GM04503 (cell line): Measurements from ENCODE around the gene MDFIC.
A peak's percentile ranks its signal among the peaks of the same experiment; 100 is the strongest.
"Not testable (repeated sequence)": the region's sequence is repeated elsewhere in the genome, so short reads cannot be mapped to it uniquely, and the experiment has no call there.

Experiments
- DNase-seq: peaks from one replicate; pipeline ENCODE4 v3.0.0-alpha.2; 2012; ENCODE audit warnings: low read depth

The MDFIC gene, protein sequence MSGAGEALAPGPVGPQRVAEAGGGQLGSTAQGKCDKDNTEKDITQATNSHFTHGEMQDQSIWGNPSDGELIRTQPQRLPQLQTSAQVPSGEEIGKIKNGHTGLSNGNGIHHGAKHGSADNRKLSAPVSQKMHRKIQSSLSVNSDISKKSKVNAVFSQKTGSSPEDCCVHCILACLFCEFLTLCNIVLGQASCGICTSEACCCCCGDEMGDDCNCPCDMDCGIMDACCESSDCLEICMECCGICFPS

DNA sequence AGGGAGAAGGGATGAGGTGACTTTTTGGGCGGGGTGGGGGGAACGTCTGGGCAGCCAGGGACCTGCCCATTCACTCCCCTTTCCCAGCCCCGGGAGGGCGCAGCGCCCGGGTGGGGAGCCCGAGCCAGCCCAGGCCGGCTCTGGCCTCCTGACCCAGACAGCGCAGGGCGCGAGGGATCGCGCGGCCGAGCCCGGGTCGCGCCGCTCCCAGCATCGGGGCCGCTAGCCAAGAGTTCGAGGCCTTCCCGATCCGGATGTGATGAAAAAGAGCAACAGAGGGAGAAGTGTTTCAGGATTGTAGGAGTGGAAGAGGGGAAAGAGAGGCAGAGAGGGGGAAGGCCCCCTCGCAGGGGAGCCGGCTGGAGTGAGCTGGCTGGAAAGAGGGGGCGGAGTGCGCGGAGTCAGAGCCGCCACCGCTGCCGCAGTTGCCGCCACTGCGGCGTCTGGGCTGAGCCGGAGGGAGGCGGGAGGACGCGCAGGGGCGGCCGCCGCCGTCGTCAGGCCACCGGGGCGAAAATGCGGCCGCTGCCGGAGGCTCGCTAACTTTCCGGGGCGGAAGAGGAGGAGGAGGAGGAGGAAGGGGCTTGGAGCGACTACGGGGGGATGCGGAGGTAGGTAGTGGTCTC lies at the start of gene MDFIC:
MDFIC (plus strand) TSS at position 69 of the 626 bp plus-strand sequence. CDS start 940 bp downstream, outside the sequence.
- DNase-seq = peak; percentile 28

DNA sequence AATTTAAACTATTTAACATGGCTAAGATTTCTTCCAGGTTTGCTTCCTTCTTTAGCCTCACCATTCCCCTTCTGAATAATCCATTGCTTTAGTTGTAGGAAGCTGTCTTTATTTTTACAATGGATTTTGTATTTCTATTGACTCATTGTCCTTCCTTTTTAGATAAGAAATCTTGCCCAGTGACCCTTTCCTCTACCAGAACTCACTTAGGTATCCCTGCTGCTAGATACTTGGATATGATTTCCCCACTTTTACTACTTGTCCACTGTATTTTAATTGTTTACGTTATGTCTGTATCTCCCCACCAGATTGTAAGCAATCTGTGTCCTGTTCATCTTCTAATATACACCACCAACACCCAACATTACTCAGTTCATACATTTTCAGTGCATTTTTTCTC lies 47.7 kb upstream of the MDFIC start:
- no peak for DNase-seq

DNA sequence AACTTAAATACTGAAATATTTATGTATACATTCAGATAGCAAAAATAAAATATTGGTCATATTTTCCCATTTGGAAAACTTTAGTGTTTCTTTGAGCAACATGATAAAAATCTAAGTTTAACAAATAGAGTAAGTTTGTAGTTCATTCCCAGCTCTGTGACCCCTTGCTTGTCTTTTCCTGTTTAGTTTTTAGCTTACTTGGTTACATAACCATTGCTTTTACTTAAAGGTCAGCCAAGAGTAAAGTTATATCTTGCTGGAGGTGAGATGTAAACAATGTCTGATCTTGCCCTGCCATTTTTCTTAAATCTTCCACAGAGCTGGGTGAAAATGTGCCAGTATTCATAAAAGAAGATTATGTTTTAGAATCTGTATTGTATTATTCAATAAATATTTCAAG lies 46.7 kb upstream of the MDFIC start:
- no peak for DNase-seq

DNA sequence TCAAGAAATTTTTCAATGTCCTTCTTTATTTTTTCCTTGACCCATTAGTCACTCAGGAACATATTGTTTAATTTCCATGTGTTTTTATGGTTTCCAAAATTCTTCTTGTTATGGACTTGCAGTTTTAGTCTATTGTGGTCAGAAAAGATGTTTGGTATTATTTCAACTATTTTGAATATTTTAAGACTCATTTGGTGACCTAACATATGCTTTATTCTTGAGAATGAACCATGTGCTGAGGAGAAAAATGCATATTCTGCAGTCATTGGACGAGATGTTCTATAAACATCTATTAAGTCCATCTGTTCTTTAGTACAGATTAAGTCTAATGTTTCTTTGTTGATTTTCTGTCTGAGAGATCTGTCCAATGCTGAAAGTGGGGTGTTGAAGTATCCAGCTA lies 42.3 kb upstream of the MDFIC start:
- DNase-seq = peak; percentile 83

DNA sequence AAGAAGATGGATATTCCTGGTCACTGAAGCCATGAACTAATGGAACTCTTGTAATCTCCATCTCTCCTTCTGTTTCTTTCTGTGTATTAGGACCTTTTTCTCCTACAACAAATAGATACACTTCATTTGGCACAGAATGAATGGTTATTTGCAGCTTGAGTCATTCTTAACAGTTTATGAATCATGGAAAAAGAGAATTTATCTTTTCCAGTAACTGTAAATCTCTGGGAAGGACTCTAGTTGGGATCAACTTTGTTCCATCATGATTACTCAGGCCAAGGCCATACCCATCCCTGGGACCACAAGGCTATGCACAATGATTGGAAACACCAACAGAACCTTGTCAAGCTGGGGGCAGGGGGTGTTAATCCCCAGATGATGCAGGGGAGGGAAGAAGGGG lies 36.1 kb upstream of the MDFIC start:
- DNase-seq = peak; percentile 14

DNA sequence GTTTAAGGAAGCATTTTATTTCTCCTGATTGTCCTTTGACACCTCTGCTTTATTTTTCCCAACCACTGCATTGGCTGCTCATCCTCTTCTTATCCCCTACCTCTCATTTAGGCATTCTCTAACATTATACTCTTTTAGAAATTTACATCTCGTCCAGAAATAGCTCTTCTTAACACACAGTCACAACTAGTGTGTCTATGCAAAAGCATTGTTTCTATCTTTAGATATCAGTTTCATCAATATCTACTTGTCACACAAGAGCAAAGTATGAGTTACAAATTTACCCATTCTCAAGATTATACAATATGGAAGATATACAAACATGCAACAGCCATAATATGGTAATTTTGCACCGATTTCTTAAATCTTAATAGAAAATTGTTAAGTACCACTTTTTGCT lies 35.7 kb upstream of the MDFIC start:
- DNase-seq = no peak

DNA sequence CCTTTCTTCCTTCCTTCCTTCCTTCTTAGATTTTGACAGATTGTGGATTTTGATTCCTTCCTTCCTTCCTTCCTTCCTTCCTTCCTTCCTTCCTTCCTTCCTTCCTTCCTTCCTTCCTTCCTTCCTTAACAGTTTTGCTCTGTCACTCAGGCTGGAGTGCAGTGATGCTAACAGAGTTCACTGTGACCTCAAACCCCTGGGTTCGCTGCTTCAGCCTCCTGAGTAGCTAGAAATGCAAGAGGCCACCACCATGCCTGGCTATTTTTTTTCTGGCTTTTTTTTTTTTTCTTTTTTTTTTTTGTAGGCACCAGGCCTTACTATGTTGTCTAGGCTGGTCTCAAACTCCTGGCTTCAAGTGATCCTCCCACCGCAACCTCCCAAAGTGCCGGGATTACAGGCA lies 32.8 kb upstream of the MDFIC start:
- DNase-seq = not testable (repeated sequence)

DNA sequence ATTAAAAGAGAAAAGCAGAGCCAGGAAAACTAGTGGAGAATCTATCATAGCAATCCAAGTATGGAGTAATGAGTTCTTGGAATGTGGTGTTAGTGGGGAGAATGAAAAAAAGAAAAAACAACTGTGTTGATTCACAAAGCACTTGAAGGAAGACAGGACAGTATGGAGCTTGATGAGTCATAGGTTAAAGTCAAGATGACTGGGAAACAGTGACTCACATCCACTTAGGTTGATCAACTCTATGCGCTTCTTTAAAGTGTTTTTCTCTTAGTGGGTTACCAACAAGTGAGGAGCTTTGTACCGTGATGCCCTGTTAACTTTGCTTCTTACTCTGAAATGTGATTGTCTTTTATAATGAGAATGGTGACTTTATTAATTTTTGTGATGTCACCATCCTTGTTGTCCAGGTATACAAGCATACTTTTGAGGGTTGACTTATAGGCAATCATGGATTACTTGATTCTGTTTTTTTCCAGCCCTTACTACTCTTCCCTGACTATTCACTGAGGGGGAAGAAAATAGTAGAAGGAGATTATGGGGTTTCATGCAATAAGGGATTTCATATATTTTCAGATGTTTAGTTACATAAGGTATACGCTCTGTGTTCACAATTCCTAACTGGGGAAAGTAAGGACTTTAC lies 32.1 kb upstream of the MDFIC start:
- DNase-seq = peak; percentile 94

DNA sequence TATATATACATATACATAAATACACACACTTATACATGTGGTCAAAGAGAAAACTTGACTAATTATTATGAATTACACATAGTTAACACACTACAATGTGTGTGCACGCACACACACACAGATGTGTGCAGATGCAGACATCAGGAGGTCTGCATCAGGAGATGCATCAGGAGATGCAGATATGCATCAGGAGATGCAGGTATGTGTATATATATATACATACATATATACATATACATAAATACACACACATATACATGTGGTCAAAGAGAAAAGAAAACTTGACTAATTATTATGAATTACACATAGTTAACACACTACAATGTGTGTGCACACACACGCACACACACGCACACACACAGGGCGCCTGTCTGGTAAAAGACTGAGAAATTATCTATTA lies 31.3 kb upstream of the MDFIC start:
- DNase-seq = no peak

DNA sequence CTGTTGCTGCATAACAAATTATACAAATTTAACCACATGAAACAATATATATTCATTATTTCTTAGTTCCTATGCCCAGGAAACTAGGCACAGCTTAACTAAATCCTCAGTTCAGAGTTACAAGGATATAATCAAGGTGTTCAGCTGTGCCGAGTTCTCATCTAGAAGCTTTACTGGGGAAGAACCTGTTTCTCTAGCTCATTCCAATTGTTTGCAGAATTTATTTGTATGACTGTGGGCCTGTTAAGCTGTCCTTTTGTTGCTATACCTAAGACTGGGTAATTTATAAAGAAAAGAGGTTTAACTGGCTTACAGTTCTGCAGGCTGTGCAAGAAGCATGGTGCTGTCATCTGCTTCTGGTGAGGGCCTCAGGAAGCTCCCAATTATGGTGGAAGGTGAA lies 21.8 kb upstream of the MDFIC start:
- DNase-seq = no peak

DNA sequence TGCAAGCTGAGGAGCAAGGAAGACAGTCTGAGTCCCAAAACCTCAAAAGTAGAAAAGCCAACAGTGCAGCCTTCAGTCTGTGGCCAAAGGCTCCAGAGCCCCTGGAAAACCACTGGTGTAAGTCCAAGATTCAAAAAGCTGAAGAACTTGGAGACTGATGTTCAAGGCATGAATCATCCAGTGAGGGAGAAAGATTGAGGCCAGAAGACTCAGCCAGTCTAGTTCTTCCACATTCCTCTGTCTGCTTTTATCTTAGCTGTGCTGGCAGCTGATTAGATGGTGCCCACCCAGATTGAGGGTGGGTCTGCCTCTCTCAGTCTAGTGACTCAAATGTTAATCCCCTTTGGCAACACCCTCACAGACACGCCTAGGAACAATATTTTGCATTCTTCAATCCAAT lies 20.1 kb upstream of the MDFIC start:
- DNase-seq = no peak

DNA sequence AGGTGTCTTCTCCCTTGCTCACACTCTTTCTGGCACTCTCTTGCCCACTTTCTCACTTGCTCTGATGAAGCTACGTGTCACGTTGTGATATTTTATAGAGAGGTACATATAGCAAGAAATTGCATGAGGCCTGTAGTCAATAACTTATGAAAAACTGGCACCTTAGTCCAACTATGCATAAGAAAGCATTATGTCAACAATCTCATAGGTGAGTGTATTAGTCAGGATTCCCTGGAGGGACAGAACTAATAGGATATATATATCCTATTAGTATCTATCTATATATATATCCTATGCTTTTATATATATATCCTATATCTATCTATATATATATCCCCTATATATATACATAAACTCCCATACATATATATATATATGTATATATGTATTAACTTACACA lies 18.8 kb upstream of the MDFIC start:
- no peak for DNase-seq

DNA sequence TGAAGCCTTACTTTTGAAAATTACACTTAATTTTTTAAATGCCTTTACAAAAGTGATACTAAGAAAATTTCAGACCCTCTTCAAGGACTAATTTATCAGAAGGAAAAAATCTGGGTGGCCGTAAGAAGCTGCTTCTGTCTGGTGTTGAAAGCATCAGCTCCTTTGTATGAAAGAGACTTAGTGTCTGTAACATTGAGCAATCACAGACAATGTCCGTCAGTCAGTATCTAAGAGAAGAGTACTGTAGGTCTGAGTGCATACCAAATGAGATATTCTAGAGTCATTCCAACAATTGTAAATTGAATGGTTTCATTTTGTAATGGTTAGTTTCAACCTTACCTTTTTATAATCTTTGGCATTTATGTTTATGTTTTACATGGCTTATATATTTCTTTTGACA lies 11.1 kb upstream of the MDFIC start:
- no peak for DNase-seq

DNA sequence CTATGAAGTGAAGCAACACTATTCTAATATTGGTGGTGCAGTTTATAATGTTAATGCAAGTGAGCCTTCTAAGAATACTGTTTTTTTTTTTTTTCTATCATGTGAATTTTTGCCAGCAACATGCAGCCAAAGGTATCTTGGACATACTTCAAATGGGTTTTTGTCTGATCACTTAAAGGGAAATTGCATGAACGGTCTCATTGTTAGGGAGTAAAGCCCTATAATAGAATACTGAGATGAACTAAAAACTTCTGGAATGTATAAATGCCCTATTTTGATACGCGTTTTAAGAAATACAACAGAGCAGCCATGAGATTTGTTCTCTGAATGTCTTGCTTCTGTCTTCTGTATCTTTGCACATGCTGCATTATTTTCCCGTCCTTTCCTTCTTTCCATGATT lies 10.5 kb upstream of the MDFIC start:
- DNase-seq = no peak

DNA sequence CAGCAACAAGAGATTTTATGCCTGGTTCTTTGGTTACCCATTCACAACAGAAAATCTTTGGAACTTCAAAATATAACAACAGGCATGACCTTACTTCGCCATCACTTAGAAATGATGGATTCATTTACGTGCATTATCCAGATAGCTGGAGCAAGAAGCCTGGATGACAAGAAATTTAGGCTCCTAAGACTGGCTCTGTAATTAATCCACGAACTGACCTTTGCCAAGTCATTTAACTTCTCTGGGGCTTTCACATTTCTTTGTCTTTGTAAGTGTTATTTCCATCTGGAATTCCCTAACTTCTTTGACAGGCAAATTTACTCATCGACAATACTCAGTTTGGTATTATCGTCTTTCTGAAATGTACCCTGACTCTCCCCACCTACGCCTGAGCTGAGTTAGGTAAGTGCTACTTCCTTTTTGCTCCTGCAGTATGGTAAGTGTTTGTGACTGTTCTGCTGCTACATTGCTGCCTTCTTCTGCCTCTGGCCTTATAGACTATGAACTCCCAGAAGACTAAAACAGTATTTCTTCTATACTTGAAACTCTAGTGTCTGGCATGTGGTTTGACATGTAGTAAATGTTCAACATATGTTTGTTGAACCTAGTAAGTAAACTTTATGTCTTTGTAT lies 5.5 kb upstream of the MDFIC start:
- no peak for DNase-seq

DNA sequence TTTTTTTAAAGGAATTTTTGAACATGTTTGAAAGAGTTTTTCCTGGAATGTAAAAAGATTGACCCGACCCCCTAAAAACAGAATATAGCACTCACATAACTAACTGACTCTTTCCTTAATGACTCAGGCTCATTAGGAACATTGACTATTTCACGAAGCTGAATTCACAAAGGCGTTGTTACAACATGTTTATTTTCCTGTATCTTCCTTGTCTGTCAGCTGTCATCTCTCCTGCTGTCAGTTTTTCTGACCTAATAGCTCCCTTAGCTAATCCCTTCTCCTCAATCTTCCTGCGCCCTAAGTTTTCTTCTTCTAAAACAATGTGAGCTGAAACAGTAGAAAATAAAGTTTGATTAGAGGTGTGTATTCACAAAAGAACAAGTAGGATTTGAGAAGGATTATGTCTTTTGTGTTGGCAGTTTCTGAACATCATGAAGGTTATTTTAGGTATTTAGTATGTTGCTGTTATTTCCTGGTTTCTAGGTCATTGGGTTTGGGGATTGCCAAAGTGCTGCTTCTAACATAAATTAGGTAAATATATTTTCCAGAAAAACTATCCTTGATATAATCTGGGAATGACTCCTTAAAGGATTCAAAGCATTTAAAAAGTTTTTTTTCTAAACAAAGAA lies 4.6 kb upstream of the MDFIC start:
- no peak for DNase-seq

DNA sequence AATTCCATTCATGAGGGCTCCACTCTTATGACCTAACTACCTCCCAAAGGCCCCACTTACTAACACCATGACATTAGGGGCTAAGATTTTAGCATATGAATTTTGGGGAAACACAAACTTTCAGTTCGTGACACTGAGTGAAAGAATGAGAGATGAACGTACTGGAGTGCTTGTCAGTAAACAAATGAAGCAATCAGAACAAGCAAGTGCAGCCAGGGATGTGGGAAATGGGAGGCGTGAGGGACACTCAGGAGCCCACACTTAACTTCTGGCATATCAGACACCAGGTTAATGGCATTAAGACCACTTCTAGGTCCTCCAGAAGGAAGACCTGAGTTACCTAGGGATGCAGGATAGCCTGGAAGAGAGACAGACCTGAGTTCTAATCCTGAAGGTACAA lies 2.3 kb upstream of the MDFIC start:
- no peak for DNase-seq

DNA sequence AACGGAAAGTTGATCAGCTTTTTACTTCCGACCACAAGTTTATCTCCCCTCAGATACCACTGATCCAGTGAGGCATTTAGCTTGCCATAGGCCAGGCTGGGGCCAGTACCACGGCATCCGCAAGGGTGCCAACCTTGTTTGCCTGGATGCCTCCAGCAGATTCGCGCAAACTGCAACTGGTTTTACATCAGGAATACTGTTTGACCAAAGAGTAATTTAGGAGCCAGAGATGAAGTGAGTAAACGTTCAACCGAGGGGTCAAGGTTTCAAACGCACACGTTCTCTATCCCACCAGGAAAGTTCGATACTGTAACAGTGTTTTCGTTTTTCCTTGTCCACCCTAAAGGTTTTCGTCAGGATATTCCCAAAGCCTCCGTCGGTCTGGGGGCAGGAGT lies 266 bp upstream of the MDFIC start:
- no peak for DNase-seq

DNA sequence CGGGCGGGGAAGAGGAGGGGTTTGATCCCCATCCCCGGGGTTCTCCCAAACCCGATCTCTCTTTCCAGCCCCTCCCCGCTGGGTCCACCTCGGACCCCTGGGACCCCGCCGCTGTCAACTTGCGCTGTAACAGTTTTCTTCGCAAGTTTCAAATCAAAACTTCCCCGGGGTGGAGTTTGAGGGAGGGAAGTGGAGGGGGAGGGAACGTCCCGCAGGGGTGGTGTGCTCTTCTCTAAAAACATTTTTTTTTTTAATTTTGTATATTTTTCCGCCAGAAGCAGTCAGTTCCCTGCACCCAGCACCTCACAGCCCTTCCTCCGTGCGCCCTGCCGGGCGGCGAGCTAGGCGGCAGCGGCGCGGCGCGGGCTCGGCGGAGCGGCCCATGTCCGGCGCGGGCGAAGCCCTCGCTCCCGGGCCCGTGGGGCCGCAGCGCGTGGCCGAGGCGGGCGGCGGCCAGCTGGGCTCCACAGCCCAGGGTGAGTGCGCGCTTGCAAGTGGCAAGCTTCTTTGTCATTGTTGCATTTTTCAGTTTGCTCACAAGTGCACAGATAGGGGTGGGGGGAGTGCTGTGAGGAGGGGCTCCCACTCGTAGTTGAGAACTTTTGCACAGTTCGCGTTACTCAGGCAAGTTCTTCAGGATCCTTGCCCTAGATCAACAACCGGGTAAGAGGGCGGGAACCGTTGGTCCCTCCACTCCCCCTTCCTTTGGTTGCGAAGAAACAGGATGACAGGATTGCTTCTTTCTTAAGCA lies 933 bp downstream of the MDFIC start:
- peak; percentile 34 for DNase-seq

DNA sequence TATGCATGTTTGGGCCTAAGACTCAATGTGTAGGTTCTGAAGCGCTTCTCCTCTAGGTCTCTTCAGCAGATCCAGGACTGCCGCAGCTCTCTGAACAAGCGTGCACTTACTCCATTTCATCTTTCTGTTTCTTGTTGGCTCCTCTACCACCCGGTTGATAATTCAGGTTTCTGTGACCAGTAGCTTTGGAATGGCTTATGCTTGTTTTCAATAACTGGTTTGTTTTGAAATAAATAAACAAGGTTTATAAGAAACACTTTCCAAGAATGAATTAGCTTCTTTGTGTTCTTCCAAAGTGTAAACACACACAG lies 1.5 kb downstream of the MDFIC start:
- no peak for DNase-seq

DNA sequence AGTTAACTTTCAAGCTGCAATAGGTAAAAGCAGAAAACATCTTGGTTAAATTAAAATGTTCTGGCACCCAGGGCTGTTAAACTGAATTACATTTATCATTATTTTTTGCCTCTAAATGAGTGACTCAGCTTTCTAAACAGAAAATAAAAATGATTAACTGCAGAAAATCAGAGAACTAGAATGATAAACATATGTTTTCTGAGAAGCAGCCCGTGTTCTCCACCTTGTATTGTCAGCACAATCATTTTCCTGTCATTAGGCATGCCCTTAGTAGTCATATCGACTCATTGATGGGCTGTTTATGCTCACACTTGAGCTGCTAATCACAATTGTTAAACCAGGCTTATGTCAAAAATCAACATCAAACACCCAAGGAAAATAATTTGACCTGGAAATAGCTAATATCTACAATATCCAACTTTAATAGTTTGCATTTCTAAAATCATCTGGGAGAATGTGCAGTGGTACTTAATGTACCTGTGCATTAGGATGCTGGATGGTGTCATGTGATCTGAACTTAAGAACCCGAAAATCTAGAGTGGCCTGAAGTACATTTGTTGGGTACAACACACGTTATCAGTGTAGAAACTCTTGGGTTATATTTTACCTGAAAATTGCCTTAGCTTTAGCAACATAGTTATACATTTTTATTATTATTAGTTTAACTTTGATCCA lies 2.3 kb downstream of the MDFIC start:
- no peak for DNase-seq

DNA sequence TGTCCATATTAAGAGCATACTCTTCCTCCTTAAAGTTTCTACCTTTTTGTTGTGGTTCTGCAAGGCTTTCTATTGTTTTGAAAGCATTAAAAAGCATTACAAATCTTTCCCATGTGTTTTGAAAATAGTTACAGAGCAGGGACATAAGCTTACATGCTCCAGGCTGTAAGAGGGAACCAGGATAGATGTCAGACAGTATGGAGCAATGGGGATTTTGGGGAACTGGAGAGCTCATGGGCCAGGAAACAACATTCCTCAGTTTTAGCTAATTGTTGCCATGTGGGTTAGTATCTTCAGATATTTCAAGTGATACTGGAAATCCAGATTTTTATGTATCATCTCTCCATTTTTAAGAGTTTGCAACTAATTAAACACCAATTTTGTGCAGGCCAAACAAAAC lies 3.5 kb downstream of the MDFIC start:
- DNase-seq = peak; percentile 53
